Femur (tissue), 1 donor: ENCODE results near the gene ZNF24.

ENCODE experiments used
- DNase-seq: peaks from one replicate; pipeline ENCODE4 v3.0.0-alpha.2; 2017

ZNF24 gene

GRCh38 chr18:35290094-35290735 lies 54.0 kb downstream of the ZNF24 start, which contains the start of gene ZSCAN30:
Gene ZSCAN30 (minus strand): TSS chr18:35290229. CDS start chr18:35264352, 25,877 bp downstream.
- peak; percentile 98 for DNase-seq

DNA sequence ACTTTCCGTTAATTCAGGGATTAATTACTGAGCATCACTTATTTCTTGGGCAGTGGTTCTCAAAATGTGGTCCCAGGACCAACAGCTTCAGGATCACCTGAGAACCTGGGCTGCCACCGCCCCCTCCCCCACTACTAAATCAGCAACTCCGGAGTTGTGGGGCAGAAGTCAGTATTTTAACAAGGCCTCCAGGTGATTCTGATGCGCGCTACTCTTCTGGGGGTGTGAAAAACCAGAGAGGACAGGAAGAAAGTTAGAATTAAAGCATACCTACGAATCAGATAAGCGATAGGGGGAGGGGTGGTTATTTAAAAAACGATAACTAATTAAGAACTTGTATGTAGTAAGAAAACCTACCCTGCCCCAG lies 54.5 kb downstream of the ZNF24 start:
- no peak for DNase-seq

- no peak for DNase-seq
Measured at GRCh38 chr18:35289293-35289692, 54.9 kb downstream of the ZNF24 start.

GRCh38 chr18:35284841-35285240 lies 59.4 kb downstream of the ZNF24 start:
- no peak for DNase-seq

DNA sequence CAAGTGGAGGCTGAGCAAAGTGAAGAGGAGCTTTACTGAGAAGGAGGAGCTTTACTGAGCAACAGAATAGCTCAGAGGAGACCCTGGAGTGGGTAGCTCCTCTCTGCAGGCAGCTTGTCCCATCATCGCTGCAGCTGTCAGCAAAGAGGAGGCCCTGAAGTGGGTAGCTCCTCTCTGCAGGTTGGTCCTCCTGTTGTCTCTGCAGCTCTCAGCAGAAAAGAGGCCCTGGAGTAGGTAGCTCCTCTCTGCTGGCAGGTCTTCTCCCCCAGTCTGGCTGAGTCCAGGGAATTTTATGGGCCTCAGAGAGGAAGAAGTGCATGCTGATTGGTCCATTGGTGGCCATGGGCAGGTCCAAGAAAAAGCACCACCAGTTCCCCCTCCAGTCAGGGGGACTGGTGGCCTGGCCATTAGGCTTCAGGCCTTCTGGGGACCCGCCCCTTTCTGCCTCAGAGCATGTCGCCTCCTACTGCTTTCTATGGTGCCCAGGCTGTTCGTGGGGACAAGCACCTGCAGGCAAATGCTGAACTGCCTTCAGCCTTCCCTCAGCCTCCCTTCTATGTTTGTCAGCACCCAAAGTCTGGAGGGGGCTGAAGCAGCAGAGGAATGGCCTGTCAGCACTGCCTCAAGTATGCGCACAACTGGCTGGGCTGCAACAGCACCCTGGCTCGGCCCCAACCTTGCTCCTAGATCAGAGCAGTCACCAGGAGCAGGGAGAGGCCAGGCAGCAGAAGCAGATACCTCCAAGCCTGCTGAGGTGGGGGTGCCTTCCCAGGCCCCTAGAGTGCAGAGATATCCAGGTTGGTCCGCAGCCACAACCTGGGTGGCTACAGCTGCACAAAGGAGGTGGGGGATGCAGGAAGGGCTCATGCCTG lies 60.1 kb downstream of the ZNF24 start:
- DNase-seq, result no peak

GRCh38 chr18:35282353-35282752 lies 61.9 kb downstream of the ZNF24 start:
- DNase-seq, result no peak
